HFFc6 (cell line): ENCODE results near the gene MYADM. TPM values are rescaled to one million over a fixed set of nuclear protein-coding genes. Genes with fewer than 3 reads are reported as not detected.
"Not testable (repeated sequence)": the region's sequence is repeated elsewhere in the genome, so short reads cannot be mapped to it uniquely, and the experiment has no call there.

Source experiments
- DNase-seq: peaks from one replicate; pipeline ENCODE4 v3.0.0-alpha.2; 2018
- H3K27ac Mint-ChIP-seq: 2 replicates; pipeline ENCODE4 v1.8.0; 2020; ENCODE audit warnings: mild to moderate bottlenecking, mixed read lengths
- H3K27me3 Mint-ChIP-seq: 2 replicates; pipeline ENCODE4 v1.8.0; 2021; ENCODE audit warnings: mild to moderate bottlenecking, moderate library complexity, mixed read lengths; ENCODE audit not compliant: insufficient read depth
- H3K36me3 Mint-ChIP-seq: 2 replicates; pipeline ENCODE4 v1.8.0; 2021; ENCODE audit warnings: low read depth, mixed read lengths
- H3K4me1 Mint-ChIP-seq: 2 replicates; pipeline ENCODE4 v1.8.0; 2020; ENCODE audit warnings: low read depth, mixed read lengths
- H3K4me3 Mint-ChIP-seq: 2 replicates; pipeline ENCODE4 v1.8.0; 2020; ENCODE audit warnings: mild to moderate bottlenecking, moderate library complexity, mixed read lengths
- H3K9me3 Mint-ChIP-seq: 2 replicates; pipeline ENCODE4 v1.8.0; 2020; ENCODE audit warnings: mild to moderate bottlenecking, mixed read lengths
- total RNA-seq, 6 experiments: library from RNA; stranded (reverse); fragmentation: NEBNext Ultra II Directional; extraction: Animal tissue kit (Norgen Biotek cat#: 25700); gene quantifications; 2 replicates in 1 of 6; 3 replicates in 5 of 6; pipeline ENCODE4 v1.2.3, GENCODE V29; 2021
- TF ChIP-seq, protein P1 (sequence below): fragments of 200-600 bp; sonication (generic); IDR thresholded peaks from 2 replicates; pipeline ENCODE4 v1.5.0; 2021; ENCODE audit warnings: antibody characterized with exemption, mild to moderate bottlenecking

The MYADM gene
- total RNA-seq, 6 experiments from 2014 or later, result 304 to 350 (median 316) TPM

DNA sequence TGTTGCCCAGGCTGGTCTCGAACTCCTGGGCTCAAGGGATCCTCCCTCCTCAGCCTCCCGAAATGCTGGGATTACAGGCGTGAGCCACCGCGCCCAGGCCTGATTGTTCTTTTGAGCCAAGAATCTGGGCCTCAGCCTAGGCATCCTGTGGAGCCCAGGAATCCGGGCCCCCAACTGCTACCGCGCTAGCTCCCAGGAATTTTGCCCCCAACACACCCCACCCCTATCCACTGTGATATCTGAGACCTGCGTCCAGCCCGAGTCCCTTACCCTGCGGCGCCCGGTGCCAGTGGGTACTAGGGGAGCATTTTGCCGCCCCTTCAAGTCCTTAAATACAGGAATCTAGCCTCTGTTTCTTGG lies 838 bp upstream of the MYADM start:
- peak overlapping the region; percentile 100 for H3K4me3 Mint-ChIP-seq
- H3K36me3 Mint-ChIP-seq, result peaks cover 24% of the 10 kb centered on the region
- peaks cover 34% of the 10 kb centered on the region for H3K27me3 Mint-ChIP-seq
- peaks cover 40% of the 10 kb centered on the region for H3K4me1 Mint-ChIP-seq
- H3K27ac Mint-ChIP-seq, result peak overlapping the region; percentile 100
- TF ChIP-seq, protein P1, sequence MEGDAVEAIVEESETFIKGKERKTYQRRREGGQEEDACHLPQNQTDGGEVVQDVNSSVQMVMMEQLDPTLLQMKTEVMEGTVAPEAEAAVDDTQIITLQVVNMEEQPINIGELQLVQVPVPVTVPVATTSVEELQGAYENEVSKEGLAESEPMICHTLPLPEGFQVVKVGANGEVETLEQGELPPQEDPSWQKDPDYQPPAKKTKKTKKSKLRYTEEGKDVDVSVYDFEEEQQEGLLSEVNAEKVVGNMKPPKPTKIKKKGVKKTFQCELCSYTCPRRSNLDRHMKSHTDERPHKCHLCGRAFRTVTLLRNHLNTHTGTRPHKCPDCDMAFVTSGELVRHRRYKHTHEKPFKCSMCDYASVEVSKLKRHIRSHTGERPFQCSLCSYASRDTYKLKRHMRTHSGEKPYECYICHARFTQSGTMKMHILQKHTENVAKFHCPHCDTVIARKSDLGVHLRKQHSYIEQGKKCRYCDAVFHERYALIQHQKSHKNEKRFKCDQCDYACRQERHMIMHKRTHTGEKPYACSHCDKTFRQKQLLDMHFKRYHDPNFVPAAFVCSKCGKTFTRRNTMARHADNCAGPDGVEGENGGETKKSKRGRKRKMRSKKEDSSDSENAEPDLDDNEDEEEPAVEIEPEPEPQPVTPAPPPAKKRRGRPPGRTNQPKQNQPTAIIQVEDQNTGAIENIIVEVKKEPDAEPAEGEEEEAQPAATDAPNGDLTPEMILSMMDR, result no peak
- no peak for DNase-seq
- H3K9me3 Mint-ChIP-seq, result peaks cover 11% of the 10 kb centered on the region

DNA sequence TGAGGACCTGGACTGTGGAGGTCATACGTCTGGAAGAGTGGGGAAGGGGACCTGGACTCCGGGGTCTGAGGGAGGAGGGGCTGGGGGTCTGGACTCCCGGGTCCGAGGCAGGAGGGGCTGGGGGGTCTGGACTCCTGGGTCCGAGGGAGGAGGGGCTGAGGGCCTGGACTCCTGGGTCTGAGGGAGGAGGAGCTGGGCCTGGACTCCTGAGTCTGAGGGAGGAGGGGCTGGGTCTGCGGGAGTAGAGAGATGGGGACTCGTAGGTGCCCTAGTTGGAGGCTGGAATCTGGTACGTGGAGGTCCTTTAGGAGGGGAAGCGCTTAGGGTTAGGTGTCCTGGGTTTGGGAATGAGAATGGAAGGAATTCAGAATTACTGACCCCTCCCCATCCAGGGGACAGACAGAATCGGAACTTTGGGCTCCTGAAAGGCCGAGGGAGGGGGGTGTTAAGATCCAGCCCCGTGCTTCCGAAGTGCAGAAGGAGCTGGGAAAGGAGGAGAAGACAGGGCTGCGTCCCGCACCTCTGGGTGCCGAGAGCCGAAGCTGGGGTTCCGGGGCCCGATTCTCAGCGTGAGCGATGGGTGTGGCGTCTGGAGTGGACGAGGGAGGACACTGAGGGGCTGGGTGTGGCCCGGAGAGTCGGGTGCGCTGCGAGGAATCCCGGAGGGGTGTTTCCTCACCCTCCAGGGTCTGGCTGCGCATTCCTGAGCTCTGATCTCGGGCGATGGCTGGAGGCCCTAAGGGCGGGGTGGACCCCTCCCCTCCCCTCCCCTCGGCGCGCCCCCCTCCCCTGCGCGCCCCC lies 608 bp downstream of the MYADM start:
- peaks cover 11% of the 10 kb centered on the region for H3K9me3 Mint-ChIP-seq
- peaks cover 31% of the 10 kb centered on the region for H3K36me3 Mint-ChIP-seq
- TF ChIP-seq, protein P1, result no peak
- H3K27ac Mint-ChIP-seq, result peak overlapping the region; percentile 100
- peaks cover 40% of the 10 kb centered on the region for H3K4me1 Mint-ChIP-seq
- H3K27me3 Mint-ChIP-seq, result peaks cover 40% of the 10 kb centered on the region
- peak overlapping the region; percentile 100 for H3K4me3 Mint-ChIP-seq
- DNase-seq, result peak; percentile 64

DNA sequence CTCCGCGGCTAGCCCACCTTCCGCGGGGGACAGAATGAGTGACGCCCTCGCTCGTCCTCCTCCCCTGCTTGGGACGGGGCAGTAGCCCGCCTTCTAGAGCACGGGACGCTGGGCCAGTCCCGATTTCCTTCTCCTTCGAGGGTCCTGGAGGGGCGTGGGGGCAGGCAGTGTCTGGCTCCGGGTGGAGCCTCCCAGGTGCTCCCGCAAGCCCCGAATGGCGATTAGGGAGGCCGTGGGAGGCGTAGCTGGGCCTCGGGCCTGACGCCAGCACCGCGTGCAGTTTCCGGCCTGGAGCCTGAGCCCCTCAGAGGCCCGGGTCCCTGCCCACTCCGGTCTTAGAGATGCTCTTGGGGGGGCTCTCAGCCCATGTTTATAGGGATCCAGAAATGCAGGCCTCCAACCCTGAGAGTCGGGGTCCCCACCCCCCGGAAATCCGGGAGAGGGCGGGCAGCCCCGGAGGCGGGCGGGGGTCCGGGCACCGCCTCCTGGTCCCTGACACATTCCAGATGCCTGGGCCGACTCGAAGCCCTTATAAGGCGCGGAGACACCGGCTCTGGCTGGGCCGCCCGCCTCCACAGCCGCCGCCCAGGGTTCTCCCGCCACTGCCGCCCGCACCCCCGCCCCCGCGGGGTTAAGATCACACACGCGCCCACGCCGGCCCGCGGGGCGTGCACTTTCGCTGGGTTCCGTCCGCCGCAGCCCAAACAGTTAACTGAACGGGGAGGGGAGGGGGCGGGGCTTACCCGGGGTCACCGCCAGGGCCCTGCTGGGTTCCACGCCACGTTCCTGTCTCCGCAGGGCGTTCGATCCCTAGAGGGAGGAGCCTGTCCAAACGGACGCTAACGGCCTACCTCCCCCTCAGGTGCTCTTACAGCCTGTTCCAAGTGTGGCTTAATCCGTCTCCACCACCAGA lies 1.5 kb downstream of the MYADM start:
- peak overlapping the region; percentile 100 for H3K4me3 Mint-ChIP-seq
- TF ChIP-seq, protein P1, result peak; percentile 40
- H3K27me3 Mint-ChIP-seq, result peaks cover 49% of the 10 kb centered on the region
- peaks cover 11% of the 10 kb centered on the region for H3K9me3 Mint-ChIP-seq
- peak; percentile 88 for DNase-seq
- H3K4me1 Mint-ChIP-seq, result peaks cover 47% of the 10 kb centered on the region
- peak overlapping the region; percentile 100 for H3K27ac Mint-ChIP-seq
- H3K36me3 Mint-ChIP-seq, result peaks cover 40% of the 10 kb centered on the region

DNA sequence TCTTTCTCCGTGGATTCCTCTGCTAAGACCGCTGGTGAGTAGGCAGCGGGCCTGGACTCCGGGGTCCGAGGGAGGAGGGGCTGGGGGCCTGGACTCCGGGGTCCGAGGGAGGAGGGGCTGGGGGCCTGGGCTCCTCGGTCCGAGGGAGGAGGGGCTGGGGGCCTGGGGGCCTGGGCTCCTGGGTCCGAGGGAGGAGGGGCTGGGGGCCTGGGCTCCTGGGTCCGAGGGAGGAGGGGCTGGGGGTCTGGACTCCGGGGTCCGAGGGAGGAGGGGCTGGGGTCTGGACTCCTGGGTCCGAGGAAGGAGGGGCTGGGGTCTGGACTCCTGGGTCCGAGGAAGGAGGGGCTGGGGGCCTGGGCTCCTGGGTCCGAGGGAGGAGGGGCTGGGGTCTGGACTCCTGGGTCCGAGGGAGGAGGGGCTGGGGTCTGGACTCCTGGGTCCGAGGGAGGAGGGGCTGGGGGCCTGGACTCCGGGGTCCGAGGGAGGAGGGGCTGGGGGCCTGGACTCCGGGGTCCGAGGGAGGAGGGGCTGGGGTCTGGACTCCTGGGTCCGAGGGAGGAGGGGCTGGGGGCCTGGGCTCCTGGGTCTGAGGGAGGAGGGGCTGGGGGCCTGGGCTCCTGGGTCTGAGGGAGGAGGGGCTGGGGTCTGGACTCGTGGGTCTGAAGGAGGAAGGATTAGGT lies 2.3 kb downstream of the MYADM start:
- not testable (repeated sequence) for DNase-seq
- peaks cover 11% of the 10 kb centered on the region for H3K9me3 Mint-ChIP-seq
- H3K4me1 Mint-ChIP-seq, result peaks cover 53% of the 10 kb centered on the region
- H3K27me3 Mint-ChIP-seq, result peaks cover 55% of the 10 kb centered on the region
- peak overlapping the region; percentile 100 for H3K27ac Mint-ChIP-seq
- H3K36me3 Mint-ChIP-seq, result peaks cover 48% of the 10 kb centered on the region
- peak overlapping the region; percentile 100 for H3K4me3 Mint-ChIP-seq

DNA sequence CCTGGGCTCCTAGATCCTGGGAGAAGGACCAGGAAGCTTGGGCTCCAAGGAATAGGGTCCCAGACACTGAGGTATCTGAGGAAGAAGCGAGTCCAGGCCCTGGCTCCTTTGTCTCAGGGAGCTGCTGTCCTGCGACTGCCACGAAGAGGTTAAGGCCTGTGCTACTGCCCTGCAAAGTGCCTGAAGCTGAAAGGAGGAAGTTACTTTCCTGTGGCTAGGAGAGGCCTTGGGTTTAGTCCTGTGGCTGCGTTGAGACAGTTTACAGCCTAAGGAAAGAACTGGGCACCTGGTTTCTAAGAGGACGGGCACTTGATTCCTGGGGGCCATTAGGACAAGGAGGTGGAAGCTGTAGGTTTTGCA lies 2.8 kb downstream of the MYADM start:
- Mint-ChIP-seq H3K9me3 (peaks cover 11% of the 10 kb centered on the region), H3K4me1 (peaks cover 49% of the 10 kb centered on the region), H3K36me3 (peaks cover 49% of the 10 kb centered on the region), H3K27me3 (peaks cover 59% of the 10 kb centered on the region), H3K27ac (peak overlapping the region; percentile 73), H3K4me3 (peak overlapping the region; percentile 71)
- no peak for DNase-seq
- TF ChIP-seq, protein P1, result no peak
